PFSK-1 (cell line): Measurements from ENCODE around the gene FANK1.

Experiments used
- FOXP2 ChIP-seq: optimal IDR thresholded peaks from 2 replicates; pipeline ENCODE3; 2011; ENCODE audit warnings: borderline replicate concordance, control low read depth, inconsistent platforms; ENCODE audit not compliant: insufficient read depth; ENCODE audit errors: extremely low read length, extremely low read depth
- POLR2AphosphoS5 ChIP-seq: IDR thresholded peaks from 2 replicates; pipeline ENCODE4 v1.6.1; 2012; ENCODE audit warnings: low read depth, mild to moderate bottlenecking, control low read depth, low read length, moderate library complexity
- SIN3A ChIP-seq: IDR thresholded peaks from 2 replicates; pipeline ENCODE4 v1.6.1; 2012; ENCODE audit warnings: mild to moderate bottlenecking, low read length, moderate library complexity, borderline replicate concordance; ENCODE audit not compliant: insufficient read depth
- TAF1 ChIP-seq: IDR thresholded peaks from 2 replicates; pipeline ENCODE4 v1.6.1; 2012; ENCODE audit warnings: low read length, control low read depth, borderline replicate concordance; ENCODE audit not compliant: insufficient read depth
- TF ChIP-seq, protein P1 (sequence below), 2 experiments: IDR thresholded peaks; 2 replicates each; pipeline versions ENCODE4 v1.6.1 to v1.8.0; 2011 to 2012; ENCODE audit warnings: low read depth in 2 of 2, low read length in 2 of 2, control low read depth in 1 of 2, inconsistent platforms in 1 of 2, mild to moderate bottlenecking in 1 of 2, moderate library complexity in 1 of 2; ENCODE audit not compliant: insufficient read depth in 1 of 2

FANK1 gene

DNA sequence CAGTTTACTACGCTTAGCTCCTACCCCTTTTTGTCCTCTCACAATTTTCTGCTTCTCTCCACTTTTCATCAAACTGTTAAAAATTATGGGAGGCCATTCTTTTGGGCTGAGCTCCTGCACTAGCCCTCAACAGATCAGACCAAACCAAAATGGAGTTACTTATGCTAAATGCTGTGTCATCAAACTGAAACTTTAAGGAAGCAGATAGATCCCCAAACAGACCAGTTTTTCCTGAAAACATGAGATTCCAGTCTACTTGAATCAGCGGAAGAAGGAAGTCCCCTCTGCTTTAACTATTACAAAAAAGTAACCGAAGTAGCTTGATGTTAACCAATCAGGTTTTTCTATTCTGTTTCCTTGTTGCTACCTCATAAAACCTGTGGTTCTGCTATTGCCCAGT is 20.6 kb downstream of the FANK1 start:
- no peak for TF ChIP-seq TAF1
- TF ChIP-seq POLR2AphosphoS5, result no peak
- TF ChIP-seq, protein P1, sequence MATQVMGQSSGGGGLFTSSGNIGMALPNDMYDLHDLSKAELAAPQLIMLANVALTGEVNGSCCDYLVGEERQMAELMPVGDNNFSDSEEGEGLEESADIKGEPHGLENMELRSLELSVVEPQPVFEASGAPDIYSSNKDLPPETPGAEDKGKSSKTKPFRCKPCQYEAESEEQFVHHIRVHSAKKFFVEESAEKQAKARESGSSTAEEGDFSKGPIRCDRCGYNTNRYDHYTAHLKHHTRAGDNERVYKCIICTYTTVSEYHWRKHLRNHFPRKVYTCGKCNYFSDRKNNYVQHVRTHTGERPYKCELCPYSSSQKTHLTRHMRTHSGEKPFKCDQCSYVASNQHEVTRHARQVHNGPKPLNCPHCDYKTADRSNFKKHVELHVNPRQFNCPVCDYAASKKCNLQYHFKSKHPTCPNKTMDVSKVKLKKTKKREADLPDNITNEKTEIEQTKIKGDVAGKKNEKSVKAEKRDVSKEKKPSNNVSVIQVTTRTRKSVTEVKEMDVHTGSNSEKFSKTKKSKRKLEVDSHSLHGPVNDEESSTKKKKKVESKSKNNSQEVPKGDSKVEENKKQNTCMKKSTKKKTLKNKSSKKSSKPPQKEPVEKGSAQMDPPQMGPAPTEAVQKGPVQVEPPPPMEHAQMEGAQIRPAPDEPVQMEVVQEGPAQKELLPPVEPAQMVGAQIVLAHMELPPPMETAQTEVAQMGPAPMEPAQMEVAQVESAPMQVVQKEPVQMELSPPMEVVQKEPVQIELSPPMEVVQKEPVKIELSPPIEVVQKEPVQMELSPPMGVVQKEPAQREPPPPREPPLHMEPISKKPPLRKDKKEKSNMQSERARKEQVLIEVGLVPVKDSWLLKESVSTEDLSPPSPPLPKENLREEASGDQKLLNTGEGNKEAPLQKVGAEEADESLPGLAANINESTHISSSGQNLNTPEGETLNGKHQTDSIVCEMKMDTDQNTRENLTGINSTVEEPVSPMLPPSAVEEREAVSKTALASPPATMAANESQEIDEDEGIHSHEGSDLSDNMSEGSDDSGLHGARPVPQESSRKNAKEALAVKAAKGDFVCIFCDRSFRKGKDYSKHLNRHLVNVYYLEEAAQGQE (IDR thresholded peaks at IDR 0.05; ENCODE audit: insufficient read depth in 1 of 2, low read depth in 2 of 2, low read length in 2 of 2), result no peak
- no peak for TF ChIP-seq SIN3A
- TF ChIP-seq FOXP2, result no peak

DNA sequence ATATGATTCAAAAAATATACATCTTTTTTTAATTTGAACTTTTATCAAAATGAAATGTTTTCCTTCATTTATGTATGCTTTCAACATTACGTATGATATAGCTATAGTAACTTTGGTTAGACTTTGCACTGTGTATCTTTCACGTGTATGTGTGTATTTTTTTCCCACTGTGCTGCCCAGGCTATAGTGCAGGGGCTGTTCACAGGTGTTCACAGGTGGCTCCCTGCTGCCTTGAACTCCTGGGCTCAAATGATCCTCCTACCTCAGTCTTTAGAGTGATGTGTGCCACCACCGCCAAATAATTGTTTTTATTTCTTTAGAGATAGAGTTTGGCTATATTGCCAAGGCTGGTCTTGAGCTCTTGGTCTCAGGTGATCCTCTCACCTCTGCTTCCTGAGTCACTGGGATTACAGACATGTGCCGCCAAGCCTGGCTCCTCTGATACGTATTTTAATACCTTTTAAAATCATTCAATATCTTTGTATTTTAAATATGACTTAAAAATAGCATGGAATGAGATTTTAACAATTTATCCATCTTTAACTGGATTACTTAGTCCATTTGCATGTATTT is 29.0 kb downstream of the FANK1 start:
- TF ChIP-seq, protein P1 (IDR thresholded peaks at IDR 0.05; ENCODE audit: insufficient read depth in 1 of 2, low read depth in 2 of 2, low read length in 2 of 2), result no peak
- TF ChIP-seq FOXP2 (no peak), POLR2AphosphoS5 (no peak), TAF1 (no peak), SIN3A (no peak)

DNA sequence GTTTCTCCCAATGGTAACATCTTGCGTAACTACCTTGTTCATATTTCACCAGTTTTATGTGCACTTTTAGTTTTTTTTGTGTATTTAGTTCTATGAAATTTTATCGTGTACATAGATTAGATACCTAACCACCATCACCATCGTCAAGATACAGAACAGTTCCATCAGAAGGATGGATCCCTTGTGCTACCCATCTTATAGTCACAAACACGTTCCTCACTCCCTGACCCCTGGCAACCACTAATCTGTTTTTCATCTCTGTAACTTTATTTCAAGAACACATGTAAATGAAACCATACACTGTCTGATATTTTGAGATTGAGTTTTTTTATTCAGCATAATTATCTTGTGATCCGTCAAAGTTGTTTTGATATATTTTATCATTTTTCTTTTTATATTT is 29.9 kb downstream of the FANK1 start:
- TF ChIP-seq POLR2AphosphoS5 (no peak), TAF1 (no peak), FOXP2 (no peak)
- TF ChIP-seq, protein P1 (IDR thresholded peaks at IDR 0.05; ENCODE audit: insufficient read depth in 1 of 2, low read depth in 2 of 2, low read length in 2 of 2), result no peak

DNA sequence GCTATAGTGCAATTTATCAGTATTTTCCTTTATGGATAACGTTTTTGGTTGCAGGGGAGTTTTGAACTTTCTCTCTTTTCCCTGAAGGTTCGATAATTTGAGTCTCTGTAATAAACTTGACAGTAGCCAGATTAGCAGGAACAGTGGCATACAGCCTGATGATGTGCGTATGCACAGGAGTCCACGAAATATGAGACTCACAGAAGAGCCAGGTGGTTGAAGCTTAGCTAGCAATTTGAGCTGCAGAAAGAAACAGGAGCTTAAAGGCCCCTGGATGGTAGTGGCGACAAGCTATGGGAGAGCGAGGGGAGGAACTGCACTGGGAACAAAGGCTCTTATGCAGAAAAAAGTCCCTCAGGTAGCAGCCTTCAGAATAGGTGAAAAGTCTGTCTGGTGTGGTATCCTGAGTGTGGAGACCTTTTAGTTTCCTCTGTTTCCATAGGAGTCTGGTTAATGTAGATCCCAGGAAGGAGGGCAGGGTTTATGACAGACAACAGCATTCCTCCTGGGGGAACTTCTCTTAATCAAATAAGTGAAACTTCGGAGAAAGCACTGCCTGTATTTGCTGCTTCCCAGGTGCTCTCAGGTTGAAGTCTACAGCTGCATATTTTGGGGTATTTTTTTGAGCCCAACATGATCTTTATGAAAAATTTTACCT is 32.7 kb downstream of the FANK1 start:
- TF ChIP-seq, protein P1 (IDR thresholded peaks at IDR 0.05; ENCODE audit: insufficient read depth in 1 of 2, low read depth in 2 of 2, low read length in 2 of 2), result no peak
- TF ChIP-seq FOXP2 (no peak), TAF1 (no peak), POLR2AphosphoS5 (no peak), SIN3A (no peak)
